GM23248 (cell line): ENCODE measurements around the gene WDR70.

Experiments
- EZH2 ChIP-seq: fragments of 200-600 bp; sonication (generic); IDR thresholded peaks from 2 replicates; pipeline ENCODE4 v1.6.1; 2018; ENCODE audit warnings: antibody characterized with exemption, mild to moderate bottlenecking; ENCODE audit not compliant: insufficient read depth, poor library complexity, severe bottlenecking
- EZH2phosphoT487 ChIP-seq: fragments of 200-600 bp; sonication (generic); IDR thresholded peaks from 2 replicates; pipeline ENCODE4 v1.6.1; 2018; ENCODE audit warnings: antibody characterized with exemption, moderate library complexity, mild to moderate bottlenecking, low read depth; ENCODE audit not compliant: insufficient read depth

GRCh38 chr5:37567566-37567965 lies 188.4 kb downstream of the WDR70 start:
- TF ChIP-seq EZH2: no peak
- TF ChIP-seq EZH2phosphoT487: no peak
